Panc1 (cell line): Measurements from ENCODE around the gene HHIP. TPM values are rescaled to one million over a fixed set of nuclear protein-coding genes. Genes with fewer than 3 reads are reported as not detected.

Experiments
- ATAC-seq: fragments of 200-7000 bp; cut with Tn5 transposase; 2 replicates; pipeline ENCODE4 v1.9.1; 2020; ENCODE audit warnings: mild to moderate bottlenecking, moderate library complexity
- BruUV-seq: library from RNA; stranded (reverse); fragments of 400-500 nt; replicated peaks from 2 replicates; lab custom pipeline; 2021; lab: Mats Ljungman, UMichigan
- CTCF ChIA-PET: fragments of 300-600 bp; sonication (Branson Sonifier 250); formaldehyde crosslinking; loops from one replicate; lab custom pipeline; 2022; ENCODE audit warnings: antibody characterized with exemption; lab: Charles Lee
- POLR2A ChIA-PET: fragments of 300-600 bp; sonication (Branson Sonifier 250); formaldehyde crosslinking; loops from one replicate; lab custom pipeline; 2022; ENCODE audit warnings: antibody characterized with exemption; lab: Charles Lee
- DNase-seq: peaks from one replicate; pipeline ENCODE4 v3.0.0-alpha.2; 2010; ENCODE audit warnings: low read depth, low spot score
- H3K27ac ChIP-seq: 2 replicates; pipeline ENCODE4 v1.5.1; 2011; ENCODE audit warnings: mild to moderate bottlenecking, low read length, inconsistent platforms
- H3K27me3 ChIP-seq: fragments of 200-500 bp; sonication (Bioruptor generic); 2 replicates; pipeline ENCODE4 v1.6.0; 2014; ENCODE audit warnings: low read length, inconsistent platforms; ENCODE audit not compliant: control insufficient read depth, insufficient read depth
- H3K36me3 ChIP-seq: fragments of 200-500 bp; sonication (Bioruptor generic); 2 replicates; pipeline ENCODE4 v1.5.1; 2014; ENCODE audit warnings: inconsistent platforms, mild to moderate bottlenecking, low read length, moderate library complexity; ENCODE audit not compliant: control insufficient read depth, insufficient read depth
- H3K4me1 ChIP-seq: 2 replicates; pipeline ENCODE4 v1.5.1; 2011; ENCODE audit warnings: inconsistent platforms, mild to moderate bottlenecking, low read length, moderate library complexity; ENCODE audit not compliant: control insufficient read depth, insufficient read depth
- H3K4me3 ChIP-seq, 2 experiments: 2 replicates each; pipeline ENCODE4 v1.5.1; 2011 to 2012; ENCODE audit warnings: low read depth in 2 of 2, low read length in 2 of 2, mild to moderate bottlenecking in 2 of 2, inconsistent platforms in 1 of 2, moderate library complexity in 1 of 2
- H3K9me3 ChIP-seq: fragments of 200-500 bp; sonication (Bioruptor generic); 2 replicates; pipeline ENCODE4 v1.5.1; 2014; ENCODE audit warnings: low read depth, mild to moderate bottlenecking, inconsistent platforms, low read length, moderate library complexity; ENCODE audit not compliant: control insufficient read depth, insufficient read depth
- POLR2AphosphoS5 ChIP-seq: IDR thresholded peaks from 2 replicates; pipeline ENCODE4 v1.6.1; 2012; ENCODE audit warnings: mild to moderate bottlenecking, low read depth, low read length, moderate library complexity
- SIN3A ChIP-seq: IDR thresholded peaks from 2 replicates; pipeline ENCODE4 v1.6.1; 2012; ENCODE audit warnings: low read depth, mild to moderate bottlenecking, low read length, moderate library complexity, borderline replicate concordance; ENCODE audit not compliant: insufficient read depth
- TCF7L2 ChIP-seq: IDR thresholded peaks from 2 replicates; pipeline ENCODE4 v1.6.1; 2011; ENCODE audit warnings: mild to moderate bottlenecking, low read depth, low read length, inconsistent platforms
- in situ Hi-C: cut with HindIII; loops from 2 replicates; pipeline ENCODE4 v1.10.0; 2016; ENCODE audit warnings: low sequenced_read_pairs, low pct_unique_long_range_greater_than_20kb
- intact Hi-C: fragments of 100-400 bp; cut with micrococcal nuclease; formaldehyde crosslinking; loops from one replicate; pipeline ENCODE4 v1.10.0; 2022; ENCODE audit not compliant: unreplicated experiment
- total RNA-seq: library from RNA; stranded (reverse); gene quantifications from one replicate; pipeline ENCODE4 v1.2.1, GENCODE V29; 2021; ENCODE audit not compliant: unreplicated experiment
- TF ChIP-seq, protein P1 (sequence below), 2 experiments: IDR thresholded peaks; 2 replicates each; pipeline ENCODE4 v1.6.1; 2011 to 2012; ENCODE audit warnings: low read depth in 2 of 2, control low read depth in 1 of 2, low read length in 1 of 2, mild to moderate bottlenecking in 1 of 2, moderate library complexity in 1 of 2; ENCODE audit not compliant: insufficient read depth in 1 of 2
- TF ChIP-seq, protein P2 (sequence below): fragments of 450-650 bp; IDR thresholded peaks from 2 replicates; pipeline ENCODE4 v1.5.1; 2017; ENCODE audit warnings: mild to moderate bottlenecking

HHIP gene
- total RNA-seq, 1 experiment from 2014 or later = 0.08 TPM

DNA sequence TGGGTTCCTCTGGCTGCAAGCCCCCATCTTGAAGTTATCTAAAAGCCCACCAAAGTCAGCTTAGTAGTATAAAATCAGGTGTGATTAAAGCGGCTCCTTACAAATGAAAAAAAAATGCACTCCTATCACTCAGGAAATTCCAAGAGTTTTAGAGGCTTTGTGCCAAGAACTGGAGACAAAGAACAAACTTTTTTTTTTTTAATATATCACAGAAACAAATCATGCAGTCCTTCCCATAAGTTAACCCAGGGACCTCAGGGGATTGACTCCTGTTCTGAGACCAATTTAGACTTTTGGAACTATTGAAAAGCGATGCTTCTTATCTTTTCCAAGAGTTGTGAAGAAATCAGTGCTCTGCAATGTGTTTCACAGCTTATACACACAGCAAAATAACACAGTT, 53.6 kb downstream of the HHIP start:
- Histone ChIP-seq H3K27me3 (no peaks in the 10 kb centered on the region), H3K4me1 (no peaks in the 10 kb centered on the region), H3K36me3 (no peaks in the 10 kb centered on the region), H3K9me3 (no peaks in the 10 kb centered on the region), H3K27ac (no peak overlapping the region), H3K4me3 (no peak overlapping the region)
- in situ Hi-C loops = no loop called here
- ChIA-PET CTCF (no interaction called here), POLR2A (no interaction called here)
- intact Hi-C loops = no loop called here
- TF ChIP-seq, protein P1, sequence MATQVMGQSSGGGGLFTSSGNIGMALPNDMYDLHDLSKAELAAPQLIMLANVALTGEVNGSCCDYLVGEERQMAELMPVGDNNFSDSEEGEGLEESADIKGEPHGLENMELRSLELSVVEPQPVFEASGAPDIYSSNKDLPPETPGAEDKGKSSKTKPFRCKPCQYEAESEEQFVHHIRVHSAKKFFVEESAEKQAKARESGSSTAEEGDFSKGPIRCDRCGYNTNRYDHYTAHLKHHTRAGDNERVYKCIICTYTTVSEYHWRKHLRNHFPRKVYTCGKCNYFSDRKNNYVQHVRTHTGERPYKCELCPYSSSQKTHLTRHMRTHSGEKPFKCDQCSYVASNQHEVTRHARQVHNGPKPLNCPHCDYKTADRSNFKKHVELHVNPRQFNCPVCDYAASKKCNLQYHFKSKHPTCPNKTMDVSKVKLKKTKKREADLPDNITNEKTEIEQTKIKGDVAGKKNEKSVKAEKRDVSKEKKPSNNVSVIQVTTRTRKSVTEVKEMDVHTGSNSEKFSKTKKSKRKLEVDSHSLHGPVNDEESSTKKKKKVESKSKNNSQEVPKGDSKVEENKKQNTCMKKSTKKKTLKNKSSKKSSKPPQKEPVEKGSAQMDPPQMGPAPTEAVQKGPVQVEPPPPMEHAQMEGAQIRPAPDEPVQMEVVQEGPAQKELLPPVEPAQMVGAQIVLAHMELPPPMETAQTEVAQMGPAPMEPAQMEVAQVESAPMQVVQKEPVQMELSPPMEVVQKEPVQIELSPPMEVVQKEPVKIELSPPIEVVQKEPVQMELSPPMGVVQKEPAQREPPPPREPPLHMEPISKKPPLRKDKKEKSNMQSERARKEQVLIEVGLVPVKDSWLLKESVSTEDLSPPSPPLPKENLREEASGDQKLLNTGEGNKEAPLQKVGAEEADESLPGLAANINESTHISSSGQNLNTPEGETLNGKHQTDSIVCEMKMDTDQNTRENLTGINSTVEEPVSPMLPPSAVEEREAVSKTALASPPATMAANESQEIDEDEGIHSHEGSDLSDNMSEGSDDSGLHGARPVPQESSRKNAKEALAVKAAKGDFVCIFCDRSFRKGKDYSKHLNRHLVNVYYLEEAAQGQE (IDR thresholded peaks at IDR 0.05; ENCODE audit: insufficient read depth in 1 of 2, low read depth in 2 of 2, low read length in 1 of 2) = no peak
- TF ChIP-seq SIN3A (no peak), TCF7L2 (no peak), POLR2AphosphoS5 (no peak)
- TF ChIP-seq, protein P2, sequence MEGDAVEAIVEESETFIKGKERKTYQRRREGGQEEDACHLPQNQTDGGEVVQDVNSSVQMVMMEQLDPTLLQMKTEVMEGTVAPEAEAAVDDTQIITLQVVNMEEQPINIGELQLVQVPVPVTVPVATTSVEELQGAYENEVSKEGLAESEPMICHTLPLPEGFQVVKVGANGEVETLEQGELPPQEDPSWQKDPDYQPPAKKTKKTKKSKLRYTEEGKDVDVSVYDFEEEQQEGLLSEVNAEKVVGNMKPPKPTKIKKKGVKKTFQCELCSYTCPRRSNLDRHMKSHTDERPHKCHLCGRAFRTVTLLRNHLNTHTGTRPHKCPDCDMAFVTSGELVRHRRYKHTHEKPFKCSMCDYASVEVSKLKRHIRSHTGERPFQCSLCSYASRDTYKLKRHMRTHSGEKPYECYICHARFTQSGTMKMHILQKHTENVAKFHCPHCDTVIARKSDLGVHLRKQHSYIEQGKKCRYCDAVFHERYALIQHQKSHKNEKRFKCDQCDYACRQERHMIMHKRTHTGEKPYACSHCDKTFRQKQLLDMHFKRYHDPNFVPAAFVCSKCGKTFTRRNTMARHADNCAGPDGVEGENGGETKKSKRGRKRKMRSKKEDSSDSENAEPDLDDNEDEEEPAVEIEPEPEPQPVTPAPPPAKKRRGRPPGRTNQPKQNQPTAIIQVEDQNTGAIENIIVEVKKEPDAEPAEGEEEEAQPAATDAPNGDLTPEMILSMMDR = no peak
- no TSS peak for BruUV-seq
- no peak for ATAC-seq
- no peak for DNase-seq

DNA sequence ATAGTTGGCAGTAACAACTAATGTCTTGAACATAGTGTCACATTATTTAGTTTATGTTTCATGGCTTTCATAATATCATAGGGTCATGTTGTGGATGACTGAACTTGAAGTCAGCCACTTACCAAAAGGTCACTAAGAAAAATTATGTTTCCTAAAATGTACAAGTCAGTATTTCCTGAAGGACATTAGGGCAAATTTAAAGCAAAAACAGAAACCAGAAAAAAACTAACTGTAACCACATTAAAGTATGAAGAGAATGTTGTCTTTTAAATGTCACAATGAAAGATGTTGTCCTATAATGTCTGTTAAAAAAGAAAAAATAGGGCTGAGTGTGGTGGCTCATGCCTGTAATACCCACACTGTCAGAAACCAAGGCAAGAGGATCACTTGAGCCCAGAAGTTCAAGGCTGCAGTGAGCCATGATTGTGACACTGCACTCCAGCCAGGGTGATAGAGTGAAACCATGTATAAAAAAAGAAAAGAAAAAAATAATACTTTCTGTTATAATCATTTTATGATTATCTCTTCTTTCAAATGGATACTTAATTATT, 55.8 kb downstream of the HHIP start:
- ATAC-seq (no peak), DNase-seq (no peak)
- Histone ChIP-seq H3K27ac (no peak overlapping the region), H3K4me1 (no peaks in the 10 kb centered on the region), H3K9me3 (no peaks in the 10 kb centered on the region), H3K36me3 (no peaks in the 10 kb centered on the region), H3K27me3 (no peaks in the 10 kb centered on the region), H3K4me3 (no peak overlapping the region)
- in situ Hi-C loops = no loop called here
- CTCF ChIA-PET = no interaction called here
- no TSS peak for BruUV-seq
- intact Hi-C loops = no loop called here
- POLR2A ChIA-PET = no interaction called here
- TF ChIP-seq SIN3A = no peak
- TF ChIP-seq, protein P1 (IDR thresholded peaks at IDR 0.05; ENCODE audit: insufficient read depth in 1 of 2, low read depth in 2 of 2, low read length in 1 of 2) = no peak
